ENCODE results near the gene LRPPRC. TPM values are rescaled to one million over a fixed set of nuclear protein-coding genes. Genes with fewer than 3 reads are reported as not detected.

LRPPRC gene
- polyA plus RNA-seq, 1 of the 3 experiments (the other 2 are of a cell fraction) = 31.4 TPM

DNA sequence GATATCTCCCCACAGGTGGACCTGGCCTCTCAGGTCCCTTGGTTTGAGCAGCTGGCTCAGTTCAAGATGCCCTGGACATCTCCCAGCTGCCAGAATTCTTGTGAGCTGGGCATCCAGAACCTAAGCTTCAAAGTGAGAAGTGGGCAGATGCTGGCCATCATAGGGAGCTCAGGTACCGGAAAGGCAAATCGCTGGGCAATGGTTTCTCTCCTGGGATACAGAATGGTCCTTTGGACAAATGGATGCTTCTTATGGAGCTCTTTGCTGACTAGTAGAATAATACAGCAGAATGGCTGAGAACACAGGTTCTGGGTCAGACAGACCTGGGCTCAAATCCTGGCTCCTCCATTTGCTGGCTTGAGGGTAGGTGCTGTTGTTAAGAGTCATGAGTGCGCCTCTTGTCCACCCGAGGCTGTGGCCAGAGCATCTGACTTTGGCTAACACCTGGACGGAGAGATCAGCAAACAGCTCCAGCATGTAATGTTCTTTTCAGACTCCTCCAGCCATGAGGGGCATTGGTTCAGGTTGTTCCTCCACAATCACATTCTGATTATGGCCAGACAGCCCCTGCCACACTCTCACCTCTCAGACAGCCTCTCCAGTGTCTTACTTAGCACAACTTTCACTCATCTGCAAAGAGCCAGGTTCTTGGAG, 149.5 kb downstream of the LRPPRC start:
- no peak overlapping the region for H3K4me3 ChIP-seq (ENCODE audit: low read depth in 2 of 2, low read length in 1 of 2)
- CTCF ChIA-PET = interaction anchor here (1.4 kb wide), 1 partner anchor 32 kb away, joined by 3 read pairs; no protein-coding TSS in a partner anchor
- H3K36me3 ChIP-seq (replicated peaks in 1 of 2; ENCODE audit: control insufficient read depth in 1 of 2, insufficient read depth in 2 of 2, low read length in 1 of 2) = no peaks in the 10 kb centered on the region
- H3K27me3 ChIP-seq (ENCODE audit: insufficient read depth) = peaks cover 29% of the 10 kb centered on the region
- H3F3A ChIP-seq (replicated peaks; ENCODE audit: insufficient read depth) = no peaks in the 10 kb centered on the region
- 69% methylated on average over 5 of the region's 5 CpGs for WGBS (ENCODE audit: low lambda C conversion rate)
- POLR2A ChIA-PET = no interaction called here
- H3K27ac ChIP-seq (ENCODE audit: low read depth in 2 of 2, low read length in 1 of 2) = no peak overlapping the region
- no peaks in the 10 kb centered on the region for H3K9me3 ChIP-seq
- DNase-seq = peak; percentile 2
- no peak overlapping the region for H3K9ac ChIP-seq
- no peaks in the 10 kb centered on the region for H3K9me2 ChIP-seq
- H3K79me2 ChIP-seq (ENCODE audit: insufficient read depth) = no peaks in the 10 kb centered on the region
- TF ChIP-seq PBX3 (IDR thresholded peaks at IDR 0.05) = no peak
- TF ChIP-seq JUND (IDR thresholded peaks at IDR 0.05) = no peak
- TF ChIP-seq RAD21 (IDR thresholded peaks at IDR 0.05; ENCODE audit: low read length) = no peak
- TF ChIP-seq FOSL2 (IDR thresholded peaks at IDR 0.05; ENCODE audit: borderline replicate concordance, low read depth) = no peak
- TF ChIP-seq, protein P1, sequence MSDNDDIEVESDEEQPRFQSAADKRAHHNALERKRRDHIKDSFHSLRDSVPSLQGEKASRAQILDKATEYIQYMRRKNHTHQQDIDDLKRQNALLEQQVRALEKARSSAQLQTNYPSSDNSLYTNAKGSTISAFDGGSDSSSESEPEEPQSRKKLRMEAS (IDR thresholded peaks at IDR 0.05; ENCODE audit: low read depth) = no peak
- no peak for TF ChIP-seq SMC3 (IDR thresholded peaks at IDR 0.05; ENCODE audit: low read depth, low read length)
- H3K4me2 ChIP-seq = no peak overlapping the region
- H3K4me1 ChIP-seq (ENCODE audit: control insufficient read depth in 1 of 2, insufficient read depth in 2 of 2, low read depth in 1 of 2, low read length in 1 of 2) = no peaks in the 10 kb centered on the region
- no peak overlapping the region for H2AFZ ChIP-seq (ENCODE audit: low read depth)
- H4K20me1 ChIP-seq (ENCODE audit: insufficient read depth) = no peaks in the 10 kb centered on the region

DNA sequence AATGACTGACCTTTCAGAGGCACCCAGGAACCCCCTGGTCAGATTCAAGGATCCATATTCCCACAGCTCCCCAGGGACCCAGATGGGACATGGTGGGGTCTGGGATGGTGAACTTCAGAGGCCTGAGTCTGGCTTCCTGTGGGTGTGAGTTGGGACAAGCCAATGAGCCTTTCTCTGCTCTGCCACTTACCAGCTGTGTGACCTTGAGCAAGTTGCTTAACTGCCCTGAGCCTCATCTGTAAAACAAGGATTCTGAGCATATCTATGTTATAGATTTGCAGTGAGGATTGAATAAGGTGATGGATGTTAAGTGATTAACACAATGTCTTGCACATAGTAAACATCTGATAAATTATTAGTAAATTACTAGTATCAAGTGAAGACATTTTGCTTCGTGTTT, 150.6 kb downstream of the LRPPRC start:
- Histone ChIP-seq H4K20me1 (ENCODE audit: insufficient read depth) (no peaks in the 10 kb centered on the region), H3K9me3 (no peaks in the 10 kb centered on the region), H3K4me1 (ENCODE audit: control insufficient read depth in 1 of 2, insufficient read depth in 2 of 2, low read depth in 1 of 2, low read length in 1 of 2) (no peaks in the 10 kb centered on the region), H3K27ac (ENCODE audit: low read depth in 2 of 2, low read length in 1 of 2) (no peak overlapping the region), H2AFZ (ENCODE audit: low read depth) (no peak overlapping the region), H3K4me2 (no peak overlapping the region), H3K9me2 (no peaks in the 10 kb centered on the region), H3F3A (replicated peaks; ENCODE audit: insufficient read depth) (no peaks in the 10 kb centered on the region), H3K9ac (no peak overlapping the region), H3K79me2 (ENCODE audit: insufficient read depth) (no peaks in the 10 kb centered on the region), H3K36me3 (replicated peaks in 1 of 2; ENCODE audit: control insufficient read depth in 1 of 2, insufficient read depth in 2 of 2, low read length in 1 of 2) (no peaks in the 10 kb centered on the region), H3K27me3 (ENCODE audit: insufficient read depth) (peaks cover 39% of the 10 kb centered on the region), H3K4me3 (ENCODE audit: low read depth in 2 of 2, low read length in 1 of 2) (no peak overlapping the region)
- WGBS (ENCODE audit: low lambda C conversion rate) = 7% methylated on average over 1 of the region's 1 CpG
- no peak for TF ChIP-seq NRF1 (IDR thresholded peaks at IDR 0.05; ENCODE audit: low read depth, low read length)
- no peak for TF ChIP-seq NFIC (IDR thresholded peaks at IDR 0.05; ENCODE audit: borderline replicate concordance)
- TF ChIP-seq ZBTB33 (IDR thresholded peaks at IDR 0.05; ENCODE audit: borderline replicate concordance, low read depth) = no peak
- no peak for TF ChIP-seq USF1 (IDR thresholded peaks at IDR 0.05; ENCODE audit: borderline replicate concordance, low read depth)
- TF ChIP-seq CHD2 (IDR thresholded peaks at IDR 0.05; ENCODE audit: low read length, partially characterized antibody) = no peak
- TF ChIP-seq RCOR1 (IDR thresholded peaks at IDR 0.05; ENCODE audit: low read length) = no peak
- no peak for TF ChIP-seq TCF12 (IDR thresholded peaks at IDR 0.05)
- no peak for TF ChIP-seq TEAD4 (IDR thresholded peaks at IDR 0.05; ENCODE audit: borderline replicate concordance, insufficient read depth)
- no peak for TF ChIP-seq USF2 (IDR thresholded peaks at IDR 0.05; ENCODE audit: borderline replicate concordance, low read depth, low read length)
- TF ChIP-seq SIN3A (IDR thresholded peaks at IDR 0.05; ENCODE audit: borderline replicate concordance, low read depth, low read length) = no peak
- TF ChIP-seq EZH2phosphoT487 (IDR thresholded peaks at IDR 0.05; ENCODE audit: borderline replicate concordance, low read depth) = no peak
- no peak for TF ChIP-seq PBX3 (IDR thresholded peaks at IDR 0.05)
- no peak for TF ChIP-seq SMC3 (IDR thresholded peaks at IDR 0.05; ENCODE audit: low read depth, low read length)
- DNase-seq = peak; percentile 5
- ChIA-PET CTCF (interaction anchor here (1.0 kb wide), 1 partner anchor 33 kb away, joined by 3 read pairs; no protein-coding TSS in a partner anchor), POLR2A (no interaction called here)

Measured in SK-N-SH (cell line).